Neural cell (in vitro differentiated cells): Measurements from ENCODE around the gene ZKSCAN1.

Source experiments
- CTCF ChIP-seq: fragments of 450-650 bp; IDR thresholded peaks from 2 replicates; pipeline ENCODE4 v1.5.1; 2014; ENCODE audit warnings: antibody characterized with exemption, mild to moderate bottlenecking, moderate library complexity; ENCODE audit not compliant: poor library complexity, severe bottlenecking
- POLR2AphosphoS5 ChIP-seq: IDR thresholded peaks from 2 replicates; pipeline ENCODE4 v1.6.1; 2012
- TAF1 ChIP-seq: IDR thresholded peaks from 2 replicates; pipeline ENCODE4 v1.6.1; 2012; ENCODE audit warnings: low read depth

DNA sequence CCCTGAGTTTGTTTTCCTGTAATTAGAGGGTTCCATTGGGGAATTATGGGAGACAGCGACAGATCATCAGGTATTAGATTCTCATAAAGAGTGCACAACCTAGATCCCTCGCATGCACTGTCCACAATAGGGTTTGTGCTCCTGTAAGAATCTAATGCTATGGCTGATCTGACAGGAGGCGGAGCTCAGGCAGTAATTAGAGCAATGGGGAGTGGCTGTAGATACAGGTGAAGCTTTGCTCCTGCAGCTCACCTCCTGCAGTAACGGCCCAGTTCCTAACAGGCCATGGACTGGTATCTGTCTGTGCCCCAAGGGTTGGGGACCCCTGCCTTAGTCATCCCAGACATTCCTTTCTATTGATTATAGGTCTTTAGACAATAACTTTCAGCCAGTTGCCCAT, 33.3 kb downstream of the ZKSCAN1 start:
- TF ChIP-seq TAF1 (no peak), POLR2AphosphoS5 (no peak), CTCF (no peak)
